C4-2B (cell line): ENCODE results near the gene SP140L.

Experiments
- CTCF ChIP-seq: fragments of 450-650 bp; conservative IDR thresholded peaks from 2 replicates; pipeline ENCODE4 v1.5.1; 2017; ENCODE audit warnings: mild to moderate bottlenecking
- ZFX ChIP-seq: fragments of 450-650 bp; IDR thresholded peaks from 2 replicates; pipeline ENCODE4 v1.6.1; 2017

GRCh38 chr2:230296917-230297316, 30.1 kb upstream of the SP140L start:
- no peak for TF ChIP-seq CTCF
- TF ChIP-seq ZFX: no peak
